Measurements from ENCODE around the gene CDC34. TPM values are rescaled to one million over a fixed set of nuclear protein-coding genes. Genes with fewer than 3 reads are reported as not detected.

Gene CDC34
- total and polyA plus RNA-seq, 9 of the 15 experiments (the other 6 are each of a cell fraction or from before 2014, with no cell fraction given): 0.80 to 203 (median 65.5) TPM

- TF ChIP-seq CHD7 (IDR thresholded peaks at IDR 0.05; ENCODE audit: low read depth, low read length) (no peak), ZNF76 (CRISPR knock-in tag; IDR thresholded peaks at IDR 0.05; ENCODE audit: borderline replicate concordance) (no peak), CREB1 (IDR thresholded peaks at IDR 0.05) (peak; percentile 69), CREB1 (CRISPR knock-in tag; IDR thresholded peaks at IDR 0.05) (peak; percentile 70), ARHGAP35 (IDR thresholded peaks at IDR 0.05; ENCODE audit: partially characterized antibody) (no peak), ZNF764 (CRISPR knock-in tag; IDR thresholded peaks at IDR 0.05; ENCODE audit: low read depth) (no peak), NCOA2 (IDR thresholded peaks at IDR 0.05; ENCODE audit: partially characterized antibody in 2 of 2) (no peak), KLF16 (IDR thresholded peaks at IDR 0.05) (no peak), POLR2G (IDR thresholded peaks at IDR 0.05; ENCODE audit: low read depth, low read length) (peak; percentile 86), TSC22D4 (tag; IDR thresholded peaks at IDR 0.05) (no peak), RFX5 (IDR thresholded peaks at IDR 0.05; ENCODE audit: low read depth, low read length) (no peak), SIN3A (IDR thresholded peaks at IDR 0.05; ENCODE audit: borderline replicate concordance in 2 of 2, control insufficient read depth in 1 of 2, low read depth in 2 of 2, low read length in 2 of 2) (peak; percentile 53 to 72; a peak in 1 of 4 replicates), ZNF174 (CRISPR knock-in tag; IDR thresholded peaks at IDR 0.05) (no peak), MYNN (IDR thresholded peaks at IDR 0.05) (no peak), MYNN (CRISPR knock-in tag; IDR thresholded peaks at IDR 0.05) (no peak), CSDE1 (IDR thresholded peaks at IDR 0.05) (no peak), KAT7 (CRISPR knock-in tag; IDR thresholded peaks at IDR 0.05; ENCODE audit: borderline replicate concordance) (peak; percentile 76; the same call in 1 of the 2 replicates)
Observed at GRCh38 chr19:531009-531752, 379 bp upstream of the CDC34 start (continued).

All from K562 (cell line).